SK-N-SH (cell line): Measurements from ENCODE around the gene FMN1. TPM values are rescaled to one million over a fixed set of nuclear protein-coding genes. Genes with fewer than 3 reads are reported as not detected.
A peak's percentile ranks its signal among the peaks of the same experiment; 100 is the strongest.

ENCODE experiments used
- CTCF ChIA-PET: fragments of 300-600, 350-600 bp; formaldehyde crosslinking; extraction: SDS; loops from one replicate; lab custom pipeline; 2021; lab: Yijun Ruan, JAX
- POLR2A ChIA-PET: fragments of 350-600 bp; sonication (Branson Sonifier 250); formaldehyde crosslinking; extraction: SDS; loops from one replicate; lab custom pipeline; 2020; ENCODE audit warnings: antibody characterized with exemption, inconsistent platforms; lab: Yijun Ruan, JAX
- DNase-seq: peaks from one replicate; pipeline ENCODE4 v3.0.0; 2012
- H2AFZ ChIP-seq: fragments of 200-600 bp; sonication (generic); 2 replicates; pipeline ENCODE4 v1.8.1; 2016; ENCODE audit warnings: antibody characterized with exemption, mild to moderate bottlenecking, low read depth
- H3F3A ChIP-seq: fragments of 200-600 bp; sonication (generic); replicated peaks from 2 replicates; pipeline ENCODE3; 2016; ENCODE audit warnings: antibody characterized with exemption, mild to moderate bottlenecking; ENCODE audit not compliant: insufficient read depth
- H3K27ac ChIP-seq, 2 experiments: fragments of 200-500 bp in 1 of 2; fragments of 200-600 bp in 1 of 2; sonication (Bioruptor generic) in 1 of 2; sonication (generic), shearing (Covaris generic) in 1 of 2; 2 replicates each; pipeline versions ENCODE4 v1.5.1 to v1.6.1; 2014 to 2016; ENCODE audit warnings: low read depth in 2 of 2, inconsistent platforms in 1 of 2, low read length in 1 of 2, mild to moderate bottlenecking in 1 of 2, mixed read lengths in 1 of 2
- H3K27me3 ChIP-seq: fragments of 200-600 bp; sonication (generic), shearing (Covaris generic); 2 replicates; pipeline ENCODE4 v1.6.1; 2016; ENCODE audit warnings: mixed run types; ENCODE audit not compliant: insufficient read depth
- H3K36me3 ChIP-seq, 2 experiments: fragments of 200-500 bp in 1 of 2; fragments of 200-600 bp in 1 of 2; sonication (Bioruptor generic) in 1 of 2; sonication (generic) in 1 of 2; replicated peaks in 1 of 2; 2 replicates each; pipeline versions ENCODE3 to v1.5.1; 2014 to 2016; ENCODE audit warnings: low read length in 1 of 2, mild to moderate bottlenecking in 1 of 2; ENCODE audit not compliant: insufficient read depth in 2 of 2, control insufficient read depth in 1 of 2
- H3K4me1 ChIP-seq, 2 experiments: fragments of 200-500 bp in 1 of 2; fragments of 200-600 bp in 1 of 2; sonication (Bioruptor generic) in 1 of 2; sonication (generic), shearing (Covaris generic) in 1 of 2; 2 replicates each; pipeline versions ENCODE4 v1.5.1 to v1.6.1; 2014 to 2016; ENCODE audit warnings: low read depth in 1 of 2, low read length in 1 of 2, mixed run types in 1 of 2; ENCODE audit not compliant: insufficient read depth in 2 of 2, control insufficient read depth in 1 of 2
- H3K4me2 ChIP-seq: fragments of 200-600 bp; sonication (generic), shearing (Covaris generic); 2 replicates; pipeline ENCODE4 v1.6.1; 2017; ENCODE audit warnings: mixed run types
- H3K4me3 ChIP-seq, 2 experiments: fragments of 200-500 bp in 1 of 2; fragments of 200-600 bp in 1 of 2; sonication (Bioruptor generic) in 1 of 2; sonication (generic), shearing (Covaris generic) in 1 of 2; 2 replicates each; pipeline versions ENCODE4 v1.5.1 to v1.8.1; 2014 to 2016; ENCODE audit warnings: low read depth in 2 of 2, inconsistent platforms in 1 of 2, low read length in 1 of 2, mild to moderate bottlenecking in 1 of 2, mixed read lengths in 1 of 2, moderate library complexity in 1 of 2
- H3K79me2 ChIP-seq: fragments of 200-600 bp; sonication (generic); 2 replicates; pipeline ENCODE4 v1.8.1; 2017; ENCODE audit warnings: mild to moderate bottlenecking; ENCODE audit not compliant: insufficient read depth
- H3K9ac ChIP-seq: fragments of 200-600 bp; sonication (generic); 2 replicates; pipeline ENCODE4 v1.6.1; 2017; ENCODE audit warnings: mixed run types
- H3K9me2 ChIP-seq: fragments of 200-600 bp; sonication (generic); 2 replicates; pipeline ENCODE4 v1.6.1; 2017; ENCODE audit warnings: mixed run types
- H3K9me3 ChIP-seq: fragments of 200-600 bp; sonication (generic); 2 replicates; pipeline ENCODE4 v1.6.1; 2017; ENCODE audit warnings: mixed run types, mild to moderate bottlenecking, moderate library complexity
- H4K20me1 ChIP-seq: fragments of 200-600 bp; sonication (generic); 2 replicates; pipeline ENCODE4 v1.6.1; 2017; ENCODE audit warnings: mild to moderate bottlenecking, mixed run types; ENCODE audit not compliant: insufficient read depth
- CHD2 ChIP-seq: fragments of 150-350 bp; IDR thresholded peaks from 2 replicates; pipeline ENCODE4 v1.6.1; 2018; ENCODE audit warnings: low read length; ENCODE audit not compliant: partially characterized antibody
- CTCF ChIP-seq: fragments of 200-600 bp; sonication (generic); IDR thresholded peaks from 2 replicates; pipeline ENCODE4 v1.6.1; 2017; ENCODE audit warnings: antibody characterized with exemption, mild to moderate bottlenecking, moderate library complexity
- ELF1 ChIP-seq: IDR thresholded peaks from 2 replicates; pipeline ENCODE4 v1.4.0; 2012
- EP300 ChIP-seq, 2 experiments: IDR thresholded peaks; 2 replicates each; pipeline versions ENCODE4 v1.4.0 to v1.6.1; 2012; ENCODE audit warnings: borderline replicate concordance in 1 of 2, low read depth in 1 of 2, low read length in 1 of 2
- GABPA ChIP-seq: IDR thresholded peaks from 2 replicates; pipeline ENCODE4 v1.4.0; 2012; ENCODE audit warnings: low read depth, mild to moderate bottlenecking
- MXI1 ChIP-seq: IDR thresholded peaks from 2 replicates; pipeline ENCODE4 v1.6.1; 2012; ENCODE audit warnings: mild to moderate bottlenecking, low read depth, low read length, improper control_type of control experiment
- POLR2AphosphoS5 ChIP-seq: IDR thresholded peaks from 2 replicates; pipeline ENCODE4 v1.6.1; 2012; ENCODE audit warnings: low read depth, low read length
- RCOR1 ChIP-seq: fragments of 150-350 bp; IDR thresholded peaks from 2 replicates; pipeline ENCODE4 v1.6.1; 2017; ENCODE audit warnings: antibody characterized with exemption, low read length
- RFX5 ChIP-seq: IDR thresholded peaks from 2 replicates; pipeline ENCODE4 v1.6.1; 2012; ENCODE audit warnings: mild to moderate bottlenecking, improper control_type of control experiment, low read length
- SMC3 ChIP-seq: IDR thresholded peaks from 2 replicates; pipeline ENCODE4 v1.6.1; 2012; ENCODE audit warnings: low read depth, low read length, improper control_type of control experiment
- TCF12 ChIP-seq: IDR thresholded peaks from 2 replicates; pipeline ENCODE4 v1.4.0; 2012
- WGBS: methylation state at CpG from one replicate; pipeline ENCODE4 v1.1.6; 2017; ENCODE audit warnings: low lambda C conversion rate; 5-methylcytosine and 5-hydroxymethylcytosine counted together
- polyA plus RNA-seq, 3 experiments: library from polyadenylated mRNA; depleted of rRNA; stranded (reverse); fragments of >200 nt; gene quantifications; 2 replicates each; pipeline ENCODE4 v1.2.3, GENCODE V29; 2012
- TF ChIP-seq, protein P1 (sequence below): fragments of 150-350 bp; IDR thresholded peaks from 2 replicates; pipeline ENCODE4 v1.6.1; 2016; ENCODE audit warnings: mild to moderate bottlenecking, low read depth, low read length

The FMN1 gene
- polyA plus RNA-seq, 1 of the 3 experiments (the other 2 are of a cell fraction) = 9.1 TPM

- TF ChIP-seq EP300 (IDR thresholded peaks at IDR 0.05; ENCODE audit: borderline replicate concordance in 1 of 2, low read depth in 1 of 2, low read length in 1 of 2) (peak; percentile 64 to 93), SMC3 (no peak), RCOR1 (no peak), CTCF (no peak), CHD2 (no peak), MXI1 (no peak), TCF12 (peak; percentile 94), GABPA (no peak; the same call in 1 of the 2 replicates)
- TF ChIP-seq, protein P1, sequence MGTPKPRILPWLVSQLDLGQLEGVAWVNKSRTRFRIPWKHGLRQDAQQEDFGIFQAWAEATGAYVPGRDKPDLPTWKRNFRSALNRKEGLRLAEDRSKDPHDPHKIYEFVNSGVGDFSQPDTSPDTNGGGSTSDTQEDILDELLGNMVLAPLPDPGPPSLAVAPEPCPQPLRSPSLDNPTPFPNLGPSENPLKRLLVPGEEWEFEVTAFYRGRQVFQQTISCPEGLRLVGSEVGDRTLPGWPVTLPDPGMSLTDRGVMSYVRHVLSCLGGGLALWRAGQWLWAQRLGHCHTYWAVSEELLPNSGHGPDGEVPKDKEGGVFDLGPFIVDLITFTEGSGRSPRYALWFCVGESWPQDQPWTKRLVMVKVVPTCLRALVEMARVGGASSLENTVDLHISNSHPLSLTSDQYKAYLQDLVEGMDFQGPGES = no peak
Observed at GRCh38 chr15:33154351-33155166, 40.0 kb downstream of the FMN1 start (continued).

DNA sequence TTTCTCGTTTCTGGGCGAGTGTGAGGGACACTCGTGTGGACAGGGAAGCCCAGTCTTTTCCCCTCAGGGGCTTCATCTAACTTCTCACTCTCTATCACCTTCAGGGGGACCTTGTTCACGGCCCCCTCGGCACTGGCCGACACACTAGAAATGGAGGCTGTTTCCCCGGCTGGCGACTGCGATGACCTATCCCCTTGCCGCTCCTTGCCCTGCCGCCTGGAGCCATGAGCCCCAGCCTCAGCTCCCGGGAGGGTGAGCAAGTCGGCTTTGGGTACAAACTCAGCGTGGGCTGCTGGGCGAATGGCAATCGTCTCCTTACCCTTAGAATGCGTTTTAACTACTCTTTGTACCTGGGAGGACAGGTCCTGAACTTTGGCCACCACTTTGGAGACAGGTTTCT lies 41.0 kb downstream of the FMN1 start:
- no peaks in the 10 kb centered on the region for H3K9me3 ChIP-seq
- H3K4me1 ChIP-seq = peaks cover 3 to 8% of the 10 kb centered on the region in 2 experiments; a peak in 3 of 4 replicates
- H3K27me3 ChIP-seq = no peaks in the 10 kb centered on the region
- no peaks in the 10 kb centered on the region; the same call in 1 of the 2 replicates for H4K20me1 ChIP-seq
- H3K4me2 ChIP-seq = peak overlapping the region; percentile 74
- no peak overlapping the region for H2AFZ ChIP-seq
- H3K79me2 ChIP-seq = peaks cover 83% of the 10 kb centered on the region
- peaks cover 0 to 8% of the 10 kb centered on the region in 2 experiments for H3K36me3 ChIP-seq
- WGBS = 65% methylated on average over 11 of the region's 17 CpGs
- CTCF ChIA-PET = interaction anchor here (0.9 kb wide), 1 partner anchor 548 kb away, joined by 3 read pairs; no protein-coding TSS in a partner anchor
- peak overlapping the region; percentile 51 to 64; a peak in 3 of 4 replicates for H3K4me3 ChIP-seq
- TF ChIP-seq SMC3 (no peak), RFX5 (no peak), RCOR1 (no peak), EP300 (IDR thresholded peaks at IDR 0.05; ENCODE audit: borderline replicate concordance in 1 of 2, low read depth in 1 of 2, low read length in 1 of 2) (no peak), MXI1 (no peak), POLR2AphosphoS5 (no peak), ELF1 (no peak)
- H3K9ac ChIP-seq = peak overlapping the region; percentile 88
- H3F3A ChIP-seq = peaks cover 25% of the 10 kb centered on the region
- H3K9me2 ChIP-seq = no peaks in the 10 kb centered on the region
- POLR2A ChIA-PET = no interaction called here
- peak overlapping the region; percentile 64 to 99; a peak in 3 of 4 replicates for H3K27ac ChIP-seq
- no peak for DNase-seq
